HCT116 (cell line): ENCODE results near the gene EFCAB5. TPM values are rescaled to one million over a fixed set of nuclear protein-coding genes. Genes with fewer than 3 reads are reported as not detected.

Source experiments
- ATAC-seq: fragments of 200-7000 bp; cut with Tn5 transposase; 2 replicates; pipeline ENCODE4 v1.9.1; 2020; ENCODE audit warnings: mild to moderate bottlenecking, moderate library complexity
- BruUV-seq: library from RNA; stranded (reverse); fragments of 400-500 nt; replicated peaks from 2 replicates; lab custom pipeline; 2021; lab: Mats Ljungman, UMichigan
- CTCF ChIA-PET: fragments of 300-600 bp; sonication (Branson Sonifier 250); formaldehyde crosslinking; loops from one replicate; lab custom pipeline; 2021; ENCODE audit warnings: antibody characterized with exemption; lab: Charles Lee
- POLR2A ChIA-PET: fragments of 300-600, 350-600 bp; sonication (Branson Sonifier 250); formaldehyde crosslinking; loops from one replicate; lab custom pipeline; 2021; ENCODE audit warnings: antibody characterized with exemption; lab: Charles Lee
- RAD21 ChIA-PET, 2 experiments: fragments of 300-600 bp; sonication (Branson Sonifier 250); formaldehyde crosslinking; loops; one replicate each; lab custom pipeline; 2023; ENCODE audit warnings: low total read pairs in 2 of 2; ENCODE audit not compliant: uncharacterized antibody in 2 of 2, unreplicated experiment in 2 of 2, low non-redundant PET in 1 of 2; lab: Charles Lee
- DNase-seq: peaks from one replicate; pipeline ENCODE4 v3.0.0-alpha.2; 2010; ENCODE audit warnings: low read depth, low spot score
- H2AFZ ChIP-seq: fragments of 200-600 bp; shearing (Covaris generic), sonication (generic); 2 replicates; pipeline ENCODE4 v1.6.1; 2017; ENCODE audit warnings: low read depth, mixed run types, mixed read lengths, antibody characterized with exemption, low read length; ENCODE audit not compliant: poor library complexity, severe bottlenecking
- H3K27ac ChIP-seq: 2 replicates; pipeline ENCODE4 v1.5.1; 2012; ENCODE audit warnings: low read depth, low read length
- H3K27me3 ChIP-seq: fragments of 200-600 bp; sonication (generic); 2 replicates; pipeline ENCODE4 v1.6.1; 2016; ENCODE audit warnings: mixed run types, low read length, mixed read lengths; ENCODE audit not compliant: insufficient read depth
- H3K36me3 ChIP-seq, 2 experiments: fragments of 200-500 bp in 1 of 2; fragments of 200-600 bp in 1 of 2; sonication (Bioruptor generic) in 1 of 2; sonication (generic) in 1 of 2; 2 replicates each; pipeline versions ENCODE4 v1.5.1 to v1.6.1; 2014 to 2016; ENCODE audit warnings: low read length in 2 of 2, inconsistent platforms in 1 of 2, mixed read lengths in 1 of 2, mixed run types in 1 of 2; ENCODE audit not compliant: insufficient read depth in 2 of 2, control insufficient read depth in 1 of 2
- H3K4me1 ChIP-seq, 2 experiments: fragments of 200-600 bp in 1 of 2; sonication (generic) in 1 of 2; 2 replicates each; pipeline versions ENCODE4 v1.5.1 to v1.6.1; 2012 to 2017; ENCODE audit warnings: low read length in 2 of 2, inconsistent platforms in 1 of 2, mild to moderate bottlenecking in 1 of 2, mixed read lengths in 1 of 2, mixed run types in 1 of 2, moderate library complexity in 1 of 2; ENCODE audit not compliant: insufficient read depth in 2 of 2, control insufficient read depth in 1 of 2
- H3K4me2 ChIP-seq: fragments of 200-600 bp; sonication (generic); 2 replicates; pipeline ENCODE4 v1.6.1; 2017; ENCODE audit warnings: mixed run types, low read length, mixed read lengths
- H3K4me3 ChIP-seq, 2 experiments: fragments of 200-600 bp in 1 of 2; sonication (generic) in 1 of 2; replicated peaks in 1 of 2; 2 replicates each; pipeline ENCODE4 v1.5.1; 2011 to 2016; ENCODE audit warnings: low read length in 2 of 2, control low read depth in 1 of 2, low read depth in 1 of 2, mild to moderate bottlenecking in 1 of 2, mixed read lengths in 1 of 2, mixed run types in 1 of 2
- H3K79me2 ChIP-seq: fragments of 200-600 bp; sonication (generic); 2 replicates; pipeline ENCODE4 v1.6.1; 2017; ENCODE audit warnings: mild to moderate bottlenecking, mixed run types, low read length, moderate library complexity, mixed read lengths; ENCODE audit not compliant: insufficient read depth
- H3K9ac ChIP-seq: fragments of 200-600 bp; sonication (generic); 2 replicates; pipeline ENCODE4 v1.6.1; 2016; ENCODE audit warnings: low read length, mixed read lengths
- H3K9me2 ChIP-seq: fragments of 200-600 bp; sonication (generic), shearing (Covaris generic); 2 replicates; pipeline ENCODE4 v1.6.1; 2017; ENCODE audit warnings: mixed run types, mild to moderate bottlenecking, moderate library complexity; ENCODE audit not compliant: insufficient read depth
- H3K9me3 ChIP-seq, 2 experiments: fragments of 200-500 bp in 1 of 2; fragments of 200-600 bp in 1 of 2; sonication (Bioruptor generic) in 1 of 2; sonication (generic) in 1 of 2; 2 replicates each; pipeline ENCODE4 v1.6.1; 2014 to 2017; ENCODE audit warnings: low read length in 2 of 2, mixed read lengths in 2 of 2, inconsistent platforms in 1 of 2, low read depth in 1 of 2, mild to moderate bottlenecking in 1 of 2, mixed run types in 1 of 2, moderate library complexity in 1 of 2; ENCODE audit not compliant: control insufficient read depth in 1 of 2, insufficient read depth in 1 of 2
- H4K20me1 ChIP-seq: fragments of 200-600 bp; sonication (generic), shearing (Covaris generic); 2 replicates; pipeline ENCODE4 v1.6.1; 2017; ENCODE audit warnings: mixed run types, mild to moderate bottlenecking, moderate library complexity; ENCODE audit not compliant: insufficient read depth
- CEBPB ChIP-seq: IDR thresholded peaks from 2 replicates; pipeline ENCODE4 v1.6.1; 2012; ENCODE audit warnings: low read depth
- EGR1 ChIP-seq: IDR thresholded peaks from 2 replicates; pipeline ENCODE4 v1.6.1; 2012; ENCODE audit warnings: low read depth
- ELF1 ChIP-seq: IDR thresholded peaks from 2 replicates; pipeline ENCODE4 v1.6.1; 2012; ENCODE audit warnings: low read depth, borderline replicate concordance
- EZH2 ChIP-seq: fragments of 200-600 bp; sonication (generic); IDR thresholded peaks from 2 replicates; pipeline ENCODE4 v1.6.1; 2017; ENCODE audit warnings: antibody characterized with exemption, mixed run types
- POLR2AphosphoS5 ChIP-seq: IDR thresholded peaks from 2 replicates; pipeline ENCODE4 v1.6.1; 2011; ENCODE audit warnings: mild to moderate bottlenecking, low read depth, low read length, moderate library complexity
- SP1 ChIP-seq: IDR thresholded peaks from 2 replicates; pipeline ENCODE4 v1.6.1; 2012; ENCODE audit warnings: low read depth
- SRF ChIP-seq: IDR thresholded peaks from 2 replicates; pipeline ENCODE4 v1.6.1; 2012; ENCODE audit warnings: low read depth
- TCF7L2 ChIP-seq: IDR thresholded peaks from 2 replicates; pipeline ENCODE4 v1.7.0; 2011; ENCODE audit warnings: borderline replicate concordance, inconsistent platforms; ENCODE audit not compliant: insufficient read depth, insufficient read length; ENCODE audit errors: extremely low read depth
- YY1 ChIP-seq: IDR thresholded peaks from 2 replicates; pipeline ENCODE4 v1.6.1; 2011; ENCODE audit warnings: low read length, low read depth, moderate library complexity, mild to moderate bottlenecking; ENCODE audit not compliant: insufficient replicate concordance; ENCODE audit errors: extremely low read depth
- ZFX ChIP-seq: fragments of 450-650 bp; IDR thresholded peaks from 2 replicates; pipeline ENCODE4 v1.6.1; 2017
- ZNF274 ChIP-seq: fragments of 200-500 bp; sonication (Bioruptor generic); IDR thresholded peaks from 2 replicates; pipeline ENCODE4 v1.6.1; 2014; ENCODE audit warnings: mild to moderate bottlenecking, low read depth, low read length, inconsistent platforms
- intact Hi-C: fragments of 100-400 bp; cut with micrococcal nuclease; formaldehyde crosslinking; loops from 2 replicates; pipeline ENCODE4 v1.10.0; 2022
- total RNA-seq: library from RNA; stranded (reverse); gene quantifications from one replicate; pipeline ENCODE4 v1.2.1, GENCODE V29; 2021; ENCODE audit not compliant: unreplicated experiment
- TF ChIP-seq, protein P1 (sequence below): IDR thresholded peaks from 2 replicates; pipeline ENCODE4 v1.6.1; 2012
- TF ChIP-seq, protein P2 (sequence below), 3 experiments: fragments of 200-600 bp in 1 of 3; sonication (generic) in 1 of 3; IDR thresholded peaks in 2 of 3; conservative IDR thresholded peaks in 1 of 3; 2 replicates each; pipeline ENCODE4 v1.5.1; 2012 to 2017; ENCODE audit warnings: low read depth in 2 of 3, low read length in 2 of 3, antibody characterized with exemption in 1 of 3, borderline replicate concordance in 1 of 3, control low read depth in 1 of 3, mild to moderate bottlenecking in 1 of 3, mixed read lengths in 1 of 3, mixed run types in 1 of 3, moderate library complexity in 1 of 3; ENCODE audit not compliant: insufficient read depth in 1 of 3
- TF ChIP-seq, protein P3 (sequence below): IDR thresholded peaks from 2 replicates; pipeline ENCODE4 v1.6.1; 2012; ENCODE audit warnings: low read depth
- TF ChIP-seq, protein P4 (sequence below): IDR thresholded peaks from 2 replicates; pipeline ENCODE4 v1.6.1; 2011; ENCODE audit warnings: mild to moderate bottlenecking, low read length, moderate library complexity; ENCODE audit not compliant: insufficient replicate concordance; ENCODE audit errors: extremely low read depth

The EFCAB5 gene
- total RNA-seq, 1 experiment from 2014 or later, result 0.17 TPM

DNA sequence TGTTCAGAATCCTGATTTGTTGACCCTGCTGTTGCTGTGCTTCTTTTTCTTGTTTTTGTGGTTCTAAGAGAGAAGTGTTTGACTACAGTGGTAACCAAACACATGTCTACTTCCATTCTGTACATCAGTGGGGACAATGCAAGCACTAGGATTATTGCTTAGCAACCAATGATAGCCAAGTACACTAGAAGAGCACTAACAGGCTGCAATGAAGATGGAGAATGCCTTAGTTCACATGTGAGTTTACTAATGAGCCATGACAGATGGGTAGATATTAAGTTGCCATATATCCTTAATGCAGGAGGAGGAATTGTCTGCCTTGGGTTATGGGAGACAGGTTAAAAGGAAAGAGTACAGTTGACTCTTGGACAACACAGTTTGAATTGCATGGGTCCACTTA lies 8.3 kb downstream of the EFCAB5 start:
- TF ChIP-seq TCF7L2 (no peak), YY1 (no peak), EGR1 (no peak), ZNF274 (no peak), SP1 (no peak), ZFX (no peak), CEBPB (no peak), SRF (no peak), EZH2 (no peak), POLR2AphosphoS5 (no peak), ELF1 (no peak)
- TF ChIP-seq, protein P1, sequence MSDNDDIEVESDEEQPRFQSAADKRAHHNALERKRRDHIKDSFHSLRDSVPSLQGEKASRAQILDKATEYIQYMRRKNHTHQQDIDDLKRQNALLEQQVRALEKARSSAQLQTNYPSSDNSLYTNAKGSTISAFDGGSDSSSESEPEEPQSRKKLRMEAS, result no peak
- TF ChIP-seq, protein P2, sequence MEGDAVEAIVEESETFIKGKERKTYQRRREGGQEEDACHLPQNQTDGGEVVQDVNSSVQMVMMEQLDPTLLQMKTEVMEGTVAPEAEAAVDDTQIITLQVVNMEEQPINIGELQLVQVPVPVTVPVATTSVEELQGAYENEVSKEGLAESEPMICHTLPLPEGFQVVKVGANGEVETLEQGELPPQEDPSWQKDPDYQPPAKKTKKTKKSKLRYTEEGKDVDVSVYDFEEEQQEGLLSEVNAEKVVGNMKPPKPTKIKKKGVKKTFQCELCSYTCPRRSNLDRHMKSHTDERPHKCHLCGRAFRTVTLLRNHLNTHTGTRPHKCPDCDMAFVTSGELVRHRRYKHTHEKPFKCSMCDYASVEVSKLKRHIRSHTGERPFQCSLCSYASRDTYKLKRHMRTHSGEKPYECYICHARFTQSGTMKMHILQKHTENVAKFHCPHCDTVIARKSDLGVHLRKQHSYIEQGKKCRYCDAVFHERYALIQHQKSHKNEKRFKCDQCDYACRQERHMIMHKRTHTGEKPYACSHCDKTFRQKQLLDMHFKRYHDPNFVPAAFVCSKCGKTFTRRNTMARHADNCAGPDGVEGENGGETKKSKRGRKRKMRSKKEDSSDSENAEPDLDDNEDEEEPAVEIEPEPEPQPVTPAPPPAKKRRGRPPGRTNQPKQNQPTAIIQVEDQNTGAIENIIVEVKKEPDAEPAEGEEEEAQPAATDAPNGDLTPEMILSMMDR (IDR thresholded peaks at IDR 0.05 in 2 of 3, conservative IDR thresholded peaks at IDR 0.05 in 1 of 3; ENCODE audit: borderline replicate concordance in 1 of 3, insufficient read depth in 1 of 3, low read depth in 2 of 3, low read length in 2 of 3), result no peak
- TF ChIP-seq, protein P3, sequence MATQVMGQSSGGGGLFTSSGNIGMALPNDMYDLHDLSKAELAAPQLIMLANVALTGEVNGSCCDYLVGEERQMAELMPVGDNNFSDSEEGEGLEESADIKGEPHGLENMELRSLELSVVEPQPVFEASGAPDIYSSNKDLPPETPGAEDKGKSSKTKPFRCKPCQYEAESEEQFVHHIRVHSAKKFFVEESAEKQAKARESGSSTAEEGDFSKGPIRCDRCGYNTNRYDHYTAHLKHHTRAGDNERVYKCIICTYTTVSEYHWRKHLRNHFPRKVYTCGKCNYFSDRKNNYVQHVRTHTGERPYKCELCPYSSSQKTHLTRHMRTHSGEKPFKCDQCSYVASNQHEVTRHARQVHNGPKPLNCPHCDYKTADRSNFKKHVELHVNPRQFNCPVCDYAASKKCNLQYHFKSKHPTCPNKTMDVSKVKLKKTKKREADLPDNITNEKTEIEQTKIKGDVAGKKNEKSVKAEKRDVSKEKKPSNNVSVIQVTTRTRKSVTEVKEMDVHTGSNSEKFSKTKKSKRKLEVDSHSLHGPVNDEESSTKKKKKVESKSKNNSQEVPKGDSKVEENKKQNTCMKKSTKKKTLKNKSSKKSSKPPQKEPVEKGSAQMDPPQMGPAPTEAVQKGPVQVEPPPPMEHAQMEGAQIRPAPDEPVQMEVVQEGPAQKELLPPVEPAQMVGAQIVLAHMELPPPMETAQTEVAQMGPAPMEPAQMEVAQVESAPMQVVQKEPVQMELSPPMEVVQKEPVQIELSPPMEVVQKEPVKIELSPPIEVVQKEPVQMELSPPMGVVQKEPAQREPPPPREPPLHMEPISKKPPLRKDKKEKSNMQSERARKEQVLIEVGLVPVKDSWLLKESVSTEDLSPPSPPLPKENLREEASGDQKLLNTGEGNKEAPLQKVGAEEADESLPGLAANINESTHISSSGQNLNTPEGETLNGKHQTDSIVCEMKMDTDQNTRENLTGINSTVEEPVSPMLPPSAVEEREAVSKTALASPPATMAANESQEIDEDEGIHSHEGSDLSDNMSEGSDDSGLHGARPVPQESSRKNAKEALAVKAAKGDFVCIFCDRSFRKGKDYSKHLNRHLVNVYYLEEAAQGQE, result no peak
- TF ChIP-seq, protein P4, sequence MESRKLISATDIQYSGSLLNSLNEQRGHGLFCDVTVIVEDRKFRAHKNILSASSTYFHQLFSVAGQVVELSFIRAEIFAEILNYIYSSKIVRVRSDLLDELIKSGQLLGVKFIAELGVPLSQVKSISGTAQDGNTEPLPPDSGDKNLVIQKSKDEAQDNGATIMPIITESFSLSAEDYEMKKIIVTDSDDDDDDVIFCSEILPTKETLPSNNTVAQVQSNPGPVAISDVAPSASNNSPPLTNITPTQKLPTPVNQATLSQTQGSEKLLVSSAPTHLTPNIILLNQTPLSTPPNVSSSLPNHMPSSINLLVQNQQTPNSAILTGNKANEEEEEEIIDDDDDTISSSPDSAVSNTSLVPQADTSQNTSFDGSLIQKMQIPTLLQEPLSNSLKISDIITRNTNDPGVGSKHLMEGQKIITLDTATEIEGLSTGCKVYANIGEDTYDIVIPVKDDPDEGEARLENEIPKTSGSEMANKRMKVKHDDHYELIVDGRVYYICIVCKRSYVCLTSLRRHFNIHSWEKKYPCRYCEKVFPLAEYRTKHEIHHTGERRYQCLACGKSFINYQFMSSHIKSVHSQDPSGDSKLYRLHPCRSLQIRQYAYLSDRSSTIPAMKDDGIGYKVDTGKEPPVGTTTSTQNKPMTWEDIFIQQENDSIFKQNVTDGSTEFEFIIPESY, result no peak
- TF ChIP-seq, all 23 proteins: peak for 0
- ChIA-PET POLR2A (no interaction called here), RAD21 (no interaction called here), CTCF (interaction anchor here (1.4 kb wide), 1 partner anchor 18 kb away, joined by 8 read pairs; no protein-coding TSS in a partner anchor)
- Histone ChIP-seq H3K4me3 (no peak overlapping the region), H4K20me1 (no peaks in the 10 kb centered on the region), H3K27me3 (no peaks in the 10 kb centered on the region), H2AFZ (no peak overlapping the region), H3K4me2 (no peak overlapping the region), H3K79me2 (no peaks in the 10 kb centered on the region), H3K9me3 (no peaks in the 10 kb centered on the region), H3K27ac (no peak overlapping the region), H3K36me3 (no peaks in the 10 kb centered on the region), H3K9me2 (no peaks in the 10 kb centered on the region), H3K4me1 (no peaks in the 10 kb centered on the region), H3K9ac (no peak overlapping the region)
- BruUV-seq, result no TSS peak
- DNase-seq (no peak), ATAC-seq (no peak)
- intact Hi-C loops, result no loop called here
